NCI-H1417 treated with DMSO at 0.1 percent for 48 hours (cell line): Measurements from ENCODE around the gene SYNE2.
"Not testable (repeated sequence)": the region's sequence is repeated elsewhere in the genome, so short reads cannot be mapped to it uniquely, and the experiment has no call there.

Source experiments
- DNase-seq: peaks from one replicate; lab custom pipeline; 2025; lab: John Stamatoyannopoulos, UW

SYNE2 gene

GRCh38 chr14:64196056-64196455 lies 343.3 kb downstream of the SYNE2 start:
- no peak for DNase-seq

- peak; percentile 10 for DNase-seq
Observed at GRCh38 chr14:64196814-64197411, 344.1 kb downstream of the SYNE2 start.

- no peak for DNase-seq
Observed at GRCh38 chr14:64197996-64198395, 345.2 kb downstream of the SYNE2 start.

- DNase-seq: no peak
Observed at GRCh38 chr14:64198486-64198885, 345.7 kb downstream of the SYNE2 start.

GRCh38 chr14:64200170-64200569 lies 347.4 kb downstream of the SYNE2 start:
- DNase-seq: no peak

GRCh38 chr14:64201296-64201695 lies 348.5 kb downstream of the SYNE2 start:
- no peak for DNase-seq

GRCh38 chr14:64201921-64202545 lies 349.2 kb downstream of the SYNE2 start:
- DNase-seq: no peak

GRCh38 chr14:64202716-64203115 lies 349.9 kb downstream of the SYNE2 start:
- no peak for DNase-seq

- no peak for DNase-seq
Observed at GRCh38 chr14:64203366-64204006, 350.7 kb downstream of the SYNE2 start.

- no peak for DNase-seq
Observed at GRCh38 chr14:64208261-64208660, 355.5 kb downstream of the SYNE2 start.

GRCh38 chr14:64208981-64209380 lies 356.2 kb downstream of the SYNE2 start:
- no peak for DNase-seq

GRCh38 chr14:64209444-64210131 lies 356.8 kb downstream of the SYNE2 start:
- DNase-seq: no peak

GRCh38 chr14:64210216-64210615 lies 357.4 kb downstream of the SYNE2 start:
- DNase-seq: no peak

GRCh38 chr14:64210912-64211311 lies 358.1 kb downstream of the SYNE2 start:
- not testable (repeated sequence) for DNase-seq

GRCh38 chr14:64212666-64213065 lies 359.9 kb downstream of the SYNE2 start:
- no peak for DNase-seq

GRCh38 chr14:64213086-64213485 lies 360.3 kb downstream of the SYNE2 start:
- DNase-seq: no peak

- DNase-seq: no peak
Observed at GRCh38 chr14:64213853-64214570, 361.2 kb downstream of the SYNE2 start.

- no peak for DNase-seq
Observed at GRCh38 chr14:64215274-64215673, 362.5 kb downstream of the SYNE2 start.

- DNase-seq: no peak
Observed at GRCh38 chr14:64215978-64216377, 363.2 kb downstream of the SYNE2 start.

- no peak for DNase-seq
Observed at GRCh38 chr14:64217308-64217707, 364.5 kb downstream of the SYNE2 start.

GRCh38 chr14:64217834-64218233 lies 365.0 kb downstream of the SYNE2 start:
- no peak for DNase-seq
